Measurements from ENCODE around the gene XPNPEP1.

Gene XPNPEP1

GRCh38 chr10:109963439-109963838 is 40.1 kb upstream of the XPNPEP1 start:
- Histone ChIP-seq H3K4me3 (ENCODE audit: low read length) (no peak overlapping the region), H3K79me2 (ENCODE audit: low read length) (no peaks in the 10 kb centered on the region), H3K4me2 (ENCODE audit: low read length) (no peak overlapping the region), H3K9me3 (ENCODE audit: insufficient read depth, low read length) (no peaks in the 10 kb centered on the region), H3K9ac (ENCODE audit: low read length) (no peak overlapping the region), H2AFZ (ENCODE audit: low read depth, low read length) (no peak overlapping the region), H4K20me1 (ENCODE audit: insufficient read depth, low read length) (no peaks in the 10 kb centered on the region), H3K27ac (ENCODE audit: low read length) (no peak overlapping the region), H3K27me3 (ENCODE audit: low read depth, low read length) (peaks cover 18% of the 10 kb centered on the region), H3K36me3 (replicated peaks; ENCODE audit: low read depth, low read length) (no peaks in the 10 kb centered on the region), H3K4me1 (ENCODE audit: low read length) (peaks cover 8% of the 10 kb centered on the region)
- no peak for TF ChIP-seq EZH2phosphoT487 (IDR thresholded peaks at IDR 0.05; ENCODE audit: low read depth)
- no peak for TF ChIP-seq CTCF (IDR thresholded peaks at IDR 0.05; ENCODE audit: low read depth, low read length)

- Histone ChIP-seq H3K36me3 (replicated peaks; ENCODE audit: low read depth, low read length) (no peaks in the 10 kb centered on the region), H2AFZ (ENCODE audit: low read depth, low read length) (no peak overlapping the region), H3K4me1 (ENCODE audit: low read length) (peaks cover 20% of the 10 kb centered on the region), H3K79me2 (ENCODE audit: low read length) (no peaks in the 10 kb centered on the region), H4K20me1 (ENCODE audit: insufficient read depth, low read length) (no peaks in the 10 kb centered on the region), H3K9me3 (ENCODE audit: insufficient read depth, low read length) (no peaks in the 10 kb centered on the region), H3K27ac (ENCODE audit: low read length) (no peak overlapping the region), H3K27me3 (ENCODE audit: low read depth, low read length) (peaks cover 19% of the 10 kb centered on the region), H3K4me3 (ENCODE audit: low read length) (no peak overlapping the region), H3K4me2 (ENCODE audit: low read length) (no peak overlapping the region), H3K9ac (ENCODE audit: low read length) (no peak overlapping the region)
- TF ChIP-seq EZH2phosphoT487 (IDR thresholded peaks at IDR 0.05; ENCODE audit: low read depth): no peak
Measured at GRCh38 chr10:109962247-109962646, 38.9 kb upstream of the XPNPEP1 start.

- Histone ChIP-seq H4K20me1 (ENCODE audit: insufficient read depth, low read length) (no peaks in the 10 kb centered on the region), H3K27ac (ENCODE audit: low read length) (no peak overlapping the region), H3K4me2 (ENCODE audit: low read length) (no peak overlapping the region), H3K36me3 (replicated peaks; ENCODE audit: low read depth, low read length) (no peaks in the 10 kb centered on the region), H2AFZ (ENCODE audit: low read depth, low read length) (no peak overlapping the region), H3K4me1 (ENCODE audit: low read length) (peaks cover 28% of the 10 kb centered on the region), H3K79me2 (ENCODE audit: low read length) (no peaks in the 10 kb centered on the region), H3K9me3 (ENCODE audit: insufficient read depth, low read length) (no peaks in the 10 kb centered on the region), H3K9ac (ENCODE audit: low read length) (no peak overlapping the region), H3K4me3 (ENCODE audit: low read length) (no peak overlapping the region), H3K27me3 (ENCODE audit: low read depth, low read length) (peaks cover 13% of the 10 kb centered on the region)
- TF ChIP-seq EZH2phosphoT487 (IDR thresholded peaks at IDR 0.05; ENCODE audit: low read depth) (no peak), CTCF (IDR thresholded peaks at IDR 0.05; ENCODE audit: low read depth, low read length) (no peak)
Measured at GRCh38 chr10:109961174-109962001, 38.1 kb upstream of the XPNPEP1 start.

- no peaks in the 10 kb centered on the region for H4K20me1 ChIP-seq (ENCODE audit: insufficient read depth, low read length)
- H3K4me2 ChIP-seq (ENCODE audit: low read length): no peak overlapping the region
- TF ChIP-seq CTCF (IDR thresholded peaks at IDR 0.05; ENCODE audit: low read depth, low read length) (no peak), EZH2phosphoT487 (IDR thresholded peaks at IDR 0.05; ENCODE audit: low read depth) (no peak)
- no peak overlapping the region for H3K9ac ChIP-seq (ENCODE audit: low read length)
- H3K27me3 ChIP-seq (ENCODE audit: low read depth, low read length): peaks cover 12% of the 10 kb centered on the region; the same call in 1 of the 2 replicates
- H2AFZ ChIP-seq (ENCODE audit: low read depth, low read length): no peak overlapping the region
- H3K36me3 ChIP-seq (replicated peaks; ENCODE audit: low read depth, low read length): no peaks in the 10 kb centered on the region
- H3K4me1 ChIP-seq (ENCODE audit: low read length): peaks cover 35% of the 10 kb centered on the region
- no peaks in the 10 kb centered on the region for H3K79me2 ChIP-seq (ENCODE audit: low read length)
- no peak overlapping the region for H3K4me3 ChIP-seq (ENCODE audit: low read length)
- no peak overlapping the region for H3K27ac ChIP-seq (ENCODE audit: low read length)
- no peaks in the 10 kb centered on the region for H3K9me3 ChIP-seq (ENCODE audit: insufficient read depth, low read length)
Measured at GRCh38 chr10:109960682-109961081, 37.4 kb upstream of the XPNPEP1 start.
